SW480 (cell line): ENCODE results near the gene TMEM161A.

Experiments
- DNase-seq: peaks from one replicate; pipeline ENCODE4 v3.0.0-alpha.2; 2016; ENCODE audit warnings: low spot score

Gene TMEM161A

DNA sequence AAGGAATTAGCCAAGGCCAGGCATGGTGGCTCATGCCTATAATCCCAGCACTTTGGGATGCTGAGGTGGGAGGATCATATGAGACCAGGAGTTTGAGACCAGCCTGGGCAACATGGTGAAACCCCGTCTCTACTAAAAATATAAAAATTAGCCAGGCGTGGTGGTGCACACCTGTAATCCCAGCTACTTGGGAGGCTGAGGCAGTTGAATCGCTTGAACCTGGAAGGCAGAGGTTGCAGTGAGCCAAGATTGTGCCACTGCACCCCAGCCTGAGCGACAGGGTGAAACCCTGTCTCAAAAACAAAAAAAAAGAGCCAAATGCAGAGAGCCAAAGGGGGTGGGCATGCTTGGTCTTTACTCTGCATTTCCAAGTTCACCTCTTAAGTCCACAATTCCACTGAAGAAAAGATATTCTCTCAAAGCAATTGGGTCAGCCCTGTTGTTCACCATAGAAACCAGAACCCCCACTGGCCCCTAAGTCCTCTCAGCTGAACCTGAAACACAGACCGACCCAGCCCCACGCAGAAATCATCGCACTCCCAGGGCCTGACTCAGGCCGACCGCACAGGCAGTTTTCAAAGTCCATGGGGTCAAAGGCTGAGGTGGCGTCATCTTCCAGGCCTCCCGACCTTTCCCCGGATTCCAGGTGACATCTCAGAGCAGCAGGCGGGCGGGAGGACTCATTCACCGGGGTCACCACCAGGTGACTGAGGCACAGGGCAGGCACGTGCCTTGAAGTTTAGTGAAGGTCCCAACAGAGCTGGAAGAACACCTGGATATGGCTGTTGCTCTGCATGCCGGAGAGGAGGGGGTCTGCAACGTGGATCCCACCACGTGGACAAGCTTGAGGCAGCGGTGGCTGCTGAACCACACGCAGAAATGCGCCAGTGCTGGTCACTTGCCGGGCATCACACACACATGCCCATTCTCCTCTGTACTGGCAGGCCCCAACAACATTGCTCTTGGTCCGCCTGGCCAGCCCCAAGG is 41.3 kb downstream of the TMEM161A start:
- DNase-seq, result peak; percentile 77

DNA sequence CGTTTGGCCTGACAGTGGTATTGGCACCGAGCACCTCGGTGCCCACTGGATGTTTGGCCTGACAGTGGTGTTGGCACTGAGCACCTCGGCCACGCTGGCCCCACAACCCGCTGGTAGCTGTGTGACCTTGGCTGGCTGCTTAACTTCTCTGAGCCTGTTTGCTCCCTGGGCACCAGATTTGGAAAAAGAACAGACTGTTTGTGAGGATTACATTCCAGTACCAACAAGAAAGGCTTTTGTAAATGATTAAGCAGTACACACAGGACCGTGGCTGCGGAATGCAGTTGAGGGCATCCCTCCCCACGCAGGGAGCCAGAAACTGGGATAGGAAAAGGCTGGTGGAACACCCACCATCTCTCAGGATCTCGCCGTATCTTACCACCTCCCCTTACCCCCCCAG is 42.6 kb downstream of the TMEM161A start:
- DNase-seq, result no peak

DNA sequence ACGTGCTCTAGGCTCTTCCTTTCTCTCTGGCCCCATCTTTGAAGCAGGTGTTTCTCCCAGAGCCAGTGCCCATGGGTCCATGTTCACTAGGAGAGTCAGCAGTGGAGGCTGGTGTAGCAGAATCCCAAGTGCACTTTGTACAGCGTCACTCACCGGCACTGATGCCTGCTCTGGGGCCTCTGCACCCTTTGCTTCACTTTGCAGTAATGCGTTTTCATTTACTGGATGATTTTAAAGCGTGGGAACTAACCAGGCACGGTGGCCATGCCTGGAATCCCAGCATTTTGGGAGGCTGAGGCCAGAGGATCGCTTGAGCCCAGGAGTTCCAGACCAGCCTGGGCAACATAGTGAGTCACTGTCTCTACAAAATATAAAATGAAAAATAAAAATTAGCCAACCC is 43.8 kb downstream of the TMEM161A start:
- no peak for DNase-seq

DNA sequence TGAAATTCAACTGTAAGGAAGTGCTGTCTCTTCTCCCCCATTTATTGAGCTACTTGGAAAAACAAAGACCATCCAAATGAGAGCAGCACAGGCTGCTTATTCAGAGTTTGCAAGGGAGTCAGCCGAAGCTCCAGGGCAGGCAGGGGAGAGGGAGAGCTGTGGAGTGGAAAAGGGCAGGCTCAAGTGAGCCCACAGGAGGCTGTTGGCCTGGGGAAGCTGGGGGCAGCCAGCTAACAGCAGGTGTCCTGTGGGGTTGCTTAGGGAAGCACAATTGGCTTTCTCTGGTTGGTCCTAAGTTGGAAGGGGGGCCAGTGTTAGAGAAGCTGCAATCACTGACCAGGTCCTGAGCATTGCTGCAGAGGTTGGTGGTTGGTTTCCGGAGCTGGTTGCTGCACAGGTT is 50.6 kb downstream of the TMEM161A start:
- DNase-seq, result no peak

DNA sequence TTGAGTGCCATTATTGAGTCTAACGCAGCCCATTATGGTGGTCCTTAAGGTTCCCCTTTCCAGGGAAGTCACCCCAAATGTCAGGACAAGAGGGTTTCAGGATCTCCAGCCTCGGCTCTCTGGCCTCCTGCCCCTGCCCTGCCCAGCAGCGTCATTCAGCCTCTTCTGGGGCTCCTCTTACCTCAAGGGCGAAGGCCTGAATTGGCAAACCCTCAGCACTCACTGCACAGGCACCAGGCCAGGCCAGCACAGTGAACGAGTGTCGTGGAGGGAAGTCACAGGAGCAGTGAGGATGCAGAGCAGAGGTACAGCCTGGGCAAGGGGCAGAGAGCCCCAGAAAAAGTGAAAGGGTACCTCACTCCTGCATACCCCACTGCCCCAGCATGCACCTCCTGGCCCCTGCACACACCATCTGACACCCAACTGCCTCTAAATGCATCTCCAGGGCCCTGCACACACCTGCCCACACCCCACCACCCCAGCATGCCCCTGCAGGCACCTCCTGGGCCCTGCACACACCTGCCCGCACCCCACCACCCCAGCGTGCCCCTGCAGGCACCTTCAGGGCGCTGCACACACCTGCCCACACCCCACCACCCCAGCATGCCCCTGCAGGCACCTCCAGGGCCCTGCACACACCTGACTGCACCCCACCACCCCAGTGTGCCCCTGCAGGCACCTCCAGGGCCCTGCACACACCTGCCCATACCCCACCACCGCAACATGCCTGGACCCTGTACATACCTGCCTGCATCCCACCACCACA is 54.7 kb downstream of the TMEM161A start:
- no peak for DNase-seq

DNA sequence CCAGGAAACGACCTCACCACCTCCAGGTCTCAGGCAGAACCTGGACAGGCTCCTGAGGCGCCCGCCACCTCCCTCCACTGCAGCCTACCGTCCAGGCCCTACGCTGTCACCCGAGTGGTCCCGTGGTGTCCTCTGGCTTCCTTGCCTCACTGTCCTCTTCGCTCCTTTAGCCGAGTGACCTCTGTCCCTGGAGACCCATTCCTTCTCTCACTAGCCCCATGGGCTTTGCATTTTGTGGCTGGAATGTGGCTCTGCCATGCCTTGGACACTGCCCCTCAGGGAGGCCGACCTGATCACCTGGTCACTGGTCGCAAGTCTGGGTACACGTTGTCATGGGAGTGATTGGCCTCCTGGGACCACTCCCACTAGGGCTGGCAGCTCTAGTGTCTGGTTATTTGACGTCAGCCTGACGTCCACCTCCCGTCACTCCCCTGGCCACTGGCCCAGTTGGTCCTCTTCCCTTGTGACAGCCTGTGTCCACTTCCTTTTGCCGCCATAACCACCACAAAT is 56.6 kb downstream of the TMEM161A start:
- no peak for DNase-seq

GRCh38 chr19:19079571-19079970 is 58.7 kb downstream of the TMEM161A start:
- DNase-seq, result no peak

GRCh38 chr19:19078801-19079200 is 59.5 kb downstream of the TMEM161A start:
- no peak for DNase-seq

DNA sequence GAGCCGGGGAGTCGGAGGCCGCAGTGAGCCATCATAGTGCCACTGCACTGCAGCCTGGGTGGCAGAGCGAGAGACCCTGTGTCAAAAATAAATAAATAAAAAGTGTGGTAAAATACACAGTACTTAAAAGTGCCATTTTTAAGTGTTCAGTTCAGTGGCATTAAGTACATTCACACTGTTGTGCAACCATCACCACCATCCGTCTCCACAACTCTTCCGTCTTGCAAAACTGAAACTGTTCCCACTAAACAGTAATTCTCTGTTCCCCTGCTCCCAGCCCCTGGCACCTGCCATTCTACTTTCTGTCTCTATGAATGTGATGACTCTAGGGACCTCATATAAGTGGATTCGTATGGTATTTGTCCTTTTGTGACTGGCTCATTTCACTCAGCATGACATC is 61.2 kb downstream of the TMEM161A start:
- DNase-seq, result no peak

DNA sequence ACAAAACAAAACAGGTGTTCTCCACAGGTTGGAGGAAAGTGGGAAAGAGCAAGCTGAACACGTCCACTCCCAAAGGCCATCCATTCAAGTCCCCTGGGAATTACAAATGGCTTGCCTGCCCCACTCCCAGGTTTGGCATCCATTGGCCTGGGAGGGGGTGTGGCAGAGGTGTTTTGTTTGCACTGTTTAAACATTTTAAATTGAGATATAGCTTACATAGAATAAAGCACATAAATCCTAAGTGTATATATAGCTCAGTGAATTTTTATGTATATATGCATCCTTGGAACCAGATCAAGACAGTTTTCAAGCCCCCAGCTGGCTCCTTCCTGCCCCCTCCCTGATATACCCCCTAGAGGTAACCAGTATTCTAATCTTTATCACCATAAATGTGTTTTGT is 61.8 kb downstream of the TMEM161A start:
- no peak for DNase-seq

DNA sequence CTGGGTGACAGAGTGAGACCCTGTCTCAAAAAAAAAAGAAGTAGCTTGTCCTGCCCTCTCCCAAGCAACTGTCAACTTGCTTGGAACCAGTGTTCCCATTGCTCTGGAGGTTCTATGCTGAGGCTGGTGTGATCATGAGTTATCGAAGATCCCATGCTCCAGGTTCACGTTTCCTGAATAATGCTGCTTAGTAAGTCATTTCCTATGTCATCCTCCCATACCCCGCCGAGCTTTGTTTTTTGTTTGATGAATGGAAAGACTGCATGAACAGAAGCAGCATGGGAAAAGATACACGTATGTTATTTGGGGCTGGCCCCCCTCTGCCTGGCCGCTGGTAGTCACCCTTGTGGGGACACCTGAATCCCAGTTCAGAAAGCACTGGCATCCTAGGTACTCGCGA is 63.2 kb downstream of the TMEM161A start:
- DNase-seq, result no peak

DNA sequence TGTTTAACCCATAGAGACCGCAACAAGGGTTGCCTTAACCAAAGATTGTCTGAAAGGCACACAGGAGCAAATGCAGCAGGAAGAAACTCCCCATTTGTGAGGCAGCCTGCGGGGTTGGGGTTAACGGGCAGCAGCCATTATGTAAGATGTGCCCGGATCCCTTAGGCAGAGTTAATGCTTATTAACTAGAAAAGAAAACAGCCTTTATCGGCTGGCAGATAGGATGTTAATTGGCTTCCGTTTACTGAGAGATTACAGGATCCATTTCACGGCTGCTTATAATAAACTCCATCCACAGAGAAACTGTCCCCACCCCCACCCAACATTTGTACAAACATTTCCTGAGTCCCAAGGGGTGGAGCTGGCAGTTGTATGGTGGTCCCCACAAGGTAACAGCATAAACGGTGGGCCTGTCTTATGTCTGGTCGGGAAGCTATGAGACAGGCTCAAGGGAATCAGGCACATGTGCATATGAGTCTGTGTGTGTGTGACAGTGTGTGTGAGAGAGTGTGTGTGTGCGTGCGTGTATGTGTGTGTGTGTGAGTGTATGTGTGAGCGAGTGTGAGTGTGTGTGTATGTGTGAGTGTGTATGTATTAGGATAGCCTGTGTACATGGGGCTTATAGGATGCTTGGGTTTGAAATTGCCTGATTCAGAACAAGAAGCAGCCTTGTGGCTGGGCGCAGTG is 63.9 kb downstream of the TMEM161A start:
- no peak for DNase-seq

DNA sequence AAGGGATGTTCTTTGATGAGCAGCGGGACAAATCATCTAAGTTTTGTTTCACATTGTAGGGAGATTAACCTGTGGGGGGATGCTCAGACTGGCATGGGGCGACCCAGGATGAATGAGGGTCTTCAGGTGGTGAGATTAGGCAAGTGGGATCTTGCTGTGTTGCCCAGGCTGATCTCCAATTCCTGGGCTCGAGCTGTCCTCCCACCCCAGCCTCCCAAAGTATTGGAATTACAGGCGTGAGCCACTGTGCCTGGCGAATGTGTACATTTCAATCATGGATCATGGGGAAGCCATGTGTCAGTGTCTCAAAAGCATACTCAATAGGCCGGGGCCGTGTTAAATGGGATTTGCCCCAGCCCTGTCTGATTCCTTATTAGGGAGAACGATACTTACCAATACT is 66.4 kb downstream of the TMEM161A start:
- no peak for DNase-seq
